ENCODE measurements around the gene C12orf60.

The C12orf60 gene

GRCh38 chr12:14771651-14772137, 31.8 kb upstream of the C12orf60 start:
- no peak for TF ChIP-seq CTCF (IDR thresholded peaks at IDR 0.05)
- peak overlapping the region; percentile 94 for H3K27ac Mint-ChIP-seq
- peak; percentile 25 for DNase-seq

GRCh38 chr12:14772946-14773345, 30.5 kb upstream of the C12orf60 start:
- peaks cover 1% of the 10 kb centered on the region for H3K36me3 Mint-ChIP-seq (ENCODE audit: low read depth)
- peak overlapping the region; percentile 32 for H3K27ac Mint-ChIP-seq
- DNase-seq = no peak
- peaks cover 6% of the 10 kb centered on the region for H3K27me3 Mint-ChIP-seq (ENCODE audit: low read depth, poor library complexity)
- H3K4me3 Mint-ChIP-seq = peak overlapping the region; percentile 99
- H3K9me3 Mint-ChIP-seq = peaks cover 4% of the 10 kb centered on the region
- TF ChIP-seq CTCF (IDR thresholded peaks at IDR 0.05) = no peak
- H3K4me1 Mint-ChIP-seq = peaks cover 69% of the 10 kb centered on the region

More at GRCh38 chr12:14771651-14772137, 31.8 kb upstream of the C12orf60 start:
- Mint-ChIP-seq H3K4me3 (peak overlapping the region; percentile 99), H3K9me3 (peaks cover 16% of the 10 kb centered on the region), H3K4me1 (peaks cover 68% of the 10 kb centered on the region), H3K36me3 (ENCODE audit: low read depth) (peaks cover 14% of the 10 kb centered on the region), H3K27me3 (ENCODE audit: low read depth, poor library complexity) (peaks cover 6% of the 10 kb centered on the region)

- Mint-ChIP-seq H3K4me1 (peaks cover 69% of the 10 kb centered on the region), H3K27me3 (ENCODE audit: low read depth, poor library complexity) (peaks cover 6% of the 10 kb centered on the region), H3K4me3 (peak overlapping the region; percentile 99), H3K27ac (peak overlapping the region; percentile 99), H3K36me3 (ENCODE audit: low read depth) (no peaks in the 10 kb centered on the region), H3K9me3 (peaks cover 4% of the 10 kb centered on the region)
- DNase-seq = peak; percentile 52
- no peak for TF ChIP-seq CTCF (IDR thresholded peaks at IDR 0.05)
Measured at GRCh38 chr12:14773685-14774073, 29.8 kb upstream of the C12orf60 start.

- Mint-ChIP-seq H3K4me1 (peaks cover 63% of the 10 kb centered on the region), H3K9me3 (peaks cover 4% of the 10 kb centered on the region), H3K27ac (peak overlapping the region; percentile 99), H3K4me3 (peak overlapping the region; percentile 99), H3K27me3 (ENCODE audit: low read depth, poor library complexity) (peaks cover 6% of the 10 kb centered on the region), H3K36me3 (ENCODE audit: low read depth) (no peaks in the 10 kb centered on the region)
- DNase-seq = peak; percentile 88
- TF ChIP-seq CTCF (IDR thresholded peaks at IDR 0.05) = no peak
Measured at GRCh38 chr12:14774074-14774905, 29.2 kb upstream of the C12orf60 start.

GRCh38 chr12:14774906-14775635, 28.4 kb upstream of the C12orf60 start:
- peak; percentile 55 for DNase-seq
- Mint-ChIP-seq H3K4me3 (peak overlapping the region; percentile 99), H3K36me3 (ENCODE audit: low read depth) (no peaks in the 10 kb centered on the region), H3K4me1 (peaks cover 58% of the 10 kb centered on the region), H3K27ac (peak overlapping the region; percentile 99), H3K9me3 (peaks cover 4% of the 10 kb centered on the region), H3K27me3 (ENCODE audit: low read depth, poor library complexity) (peaks cover 6% of the 10 kb centered on the region)
- no peak for TF ChIP-seq CTCF (IDR thresholded peaks at IDR 0.05)
